ENCODE results near the gene DLG2.
"Not testable (repeated sequence)": the region's sequence is repeated elsewhere in the genome, so short reads cannot be mapped to it uniquely, and the experiment has no call there.

DLG2 gene

GRCh38 chr11:83438438-83438837 is 2188.7 kb downstream of the DLG2 start:
- CTCF ChIA-PET: no interaction called here
- no peaks in the 10 kb centered on the region for H3K36me3 ChIP-seq (ENCODE audit: control insufficient read depth in 4 of 4, insufficient read depth in 4 of 4, low read length in 3 of 4)
- H3K27me3 ChIP-seq (replicated peaks in 2 of 5; ENCODE audit: control insufficient read depth in 4 of 5, insufficient read depth in 5 of 5, low read length in 4 of 5): no peaks in the 10 kb centered on the region
- DNase-seq: no peak
- no peaks in the 10 kb centered on the region for H3K9me3 ChIP-seq (ENCODE audit: control extremely low read depth in 1 of 5, control insufficient read depth in 4 of 5, insufficient read depth in 2 of 5, low read depth in 1 of 5, low read length in 4 of 5)
- H3K4me3 ChIP-seq (ENCODE audit: control insufficient read depth in 1 of 7, extremely low read depth in 1 of 7, insufficient read depth in 4 of 7, low read depth in 2 of 7, low read length in 6 of 7): no peak overlapping the region
- POLR2A ChIA-PET: no interaction called here
- WGBS (ENCODE audit: insufficient coverage): 20% methylated on average over 1 of the region's 2 CpGs
- H3K4me1 ChIP-seq (ENCODE audit: control extremely low read depth in 1 of 4, control insufficient read depth in 4 of 4, insufficient read depth in 4 of 4, low read length in 3 of 4): no peaks in the 10 kb centered on the region
- H3K27ac ChIP-seq (ENCODE audit: insufficient read depth in 1 of 2, low read depth in 1 of 2, low read length in 2 of 2, poor library complexity in 1 of 2, severe bottlenecking in 2 of 2): no peak overlapping the region

GRCh38 chr11:83437939-83438338 is 2189.2 kb downstream of the DLG2 start:
- Histone ChIP-seq H3K9me3 (ENCODE audit: control extremely low read depth in 1 of 5, control insufficient read depth in 4 of 5, insufficient read depth in 2 of 5, low read depth in 1 of 5, low read length in 4 of 5) (no peaks in the 10 kb centered on the region), H3K36me3 (ENCODE audit: control insufficient read depth in 4 of 4, insufficient read depth in 4 of 4, low read length in 3 of 4) (no peaks in the 10 kb centered on the region), H3K27me3 (replicated peaks in 2 of 5; ENCODE audit: control insufficient read depth in 4 of 5, insufficient read depth in 5 of 5, low read length in 4 of 5) (no peaks in the 10 kb centered on the region), H3K27ac (ENCODE audit: insufficient read depth in 1 of 2, low read depth in 1 of 2, low read length in 2 of 2, poor library complexity in 1 of 2, severe bottlenecking in 2 of 2) (no peak overlapping the region), H3K4me1 (ENCODE audit: control extremely low read depth in 1 of 4, control insufficient read depth in 4 of 4, insufficient read depth in 4 of 4, low read length in 3 of 4) (no peaks in the 10 kb centered on the region), H3K4me3 (ENCODE audit: control insufficient read depth in 1 of 7, extremely low read depth in 1 of 7, insufficient read depth in 4 of 7, low read depth in 2 of 7, low read length in 6 of 7) (no peak overlapping the region)
- POLR2A ChIA-PET: no interaction called here
- CTCF ChIA-PET: no interaction called here
- 100% methylated on average over 4 of the region's 4 CpGs for WGBS (ENCODE audit: insufficient coverage)
- DNase-seq: no peak

GRCh38 chr11:83436855-83437254 is 2190.3 kb downstream of the DLG2 start:
- 94% methylated on average over 3 of the region's 3 CpGs for WGBS (ENCODE audit: insufficient coverage)
- Histone ChIP-seq H3K27me3 (replicated peaks in 2 of 5; ENCODE audit: control insufficient read depth in 4 of 5, insufficient read depth in 5 of 5, low read length in 4 of 5) (no peaks in the 10 kb centered on the region), H3K36me3 (ENCODE audit: control insufficient read depth in 4 of 4, insufficient read depth in 4 of 4, low read length in 3 of 4) (no peaks in the 10 kb centered on the region), H3K4me1 (ENCODE audit: control extremely low read depth in 1 of 4, control insufficient read depth in 4 of 4, insufficient read depth in 4 of 4, low read length in 3 of 4) (no peaks in the 10 kb centered on the region), H3K27ac (ENCODE audit: insufficient read depth in 1 of 2, low read depth in 1 of 2, low read length in 2 of 2, poor library complexity in 1 of 2, severe bottlenecking in 2 of 2) (no peak overlapping the region), H3K9me3 (ENCODE audit: control extremely low read depth in 1 of 5, control insufficient read depth in 4 of 5, insufficient read depth in 2 of 5, low read depth in 1 of 5, low read length in 4 of 5) (no peaks in the 10 kb centered on the region), H3K4me3 (ENCODE audit: control insufficient read depth in 1 of 7, extremely low read depth in 1 of 7, insufficient read depth in 4 of 7, low read depth in 2 of 7, low read length in 6 of 7) (no peak overlapping the region)
- ChIA-PET CTCF (no interaction called here), POLR2A (no interaction called here)
- DNase-seq: no peak

DNA sequence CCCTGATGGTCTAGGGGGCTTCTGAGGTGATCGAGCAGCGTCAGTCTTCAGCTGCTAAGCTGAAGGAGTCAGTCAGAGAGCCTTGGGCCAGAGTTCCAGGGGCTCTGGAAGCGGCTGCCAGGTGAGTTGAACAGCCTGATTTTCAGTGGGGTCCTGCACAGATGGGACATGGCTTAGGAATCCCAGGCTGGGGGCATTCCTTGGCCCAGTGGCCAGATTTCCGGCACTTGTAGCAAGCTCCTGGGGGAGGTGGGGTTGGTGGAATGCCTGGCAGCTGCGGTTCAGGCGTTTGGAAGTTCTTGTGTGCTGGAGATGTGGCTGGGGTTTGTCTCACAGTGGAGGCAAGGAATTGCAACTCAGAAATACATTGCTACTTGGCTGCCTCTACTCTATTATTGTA is 2192.3 kb downstream of the DLG2 start:
- H3K36me3 ChIP-seq (ENCODE audit: control insufficient read depth in 4 of 4, insufficient read depth in 4 of 4, low read length in 3 of 4); CTCF ChIA-PET; H3K9me3 ChIP-seq (ENCODE audit: control extremely low read depth in 1 of 5, control insufficient read depth in 4 of 5, insufficient read depth in 2 of 5, low read depth in 1 of 5, low read length in 4 of 5); POLR2A ChIA-PET; H3K27ac ChIP-seq (ENCODE audit: insufficient read depth in 1 of 2, low read depth in 1 of 2, low read length in 2 of 2, poor library complexity in 1 of 2, severe bottlenecking in 2 of 2); H3K4me1 ChIP-seq (ENCODE audit: control extremely low read depth in 1 of 4, control insufficient read depth in 4 of 4, insufficient read depth in 4 of 4, low read length in 3 of 4); H3K4me3 ChIP-seq (ENCODE audit: control insufficient read depth in 1 of 7, extremely low read depth in 1 of 7, insufficient read depth in 4 of 7, low read depth in 2 of 7, low read length in 6 of 7); DNase-seq; H3K27me3 ChIP-seq (replicated peaks in 2 of 5; ENCODE audit: control insufficient read depth in 4 of 5, insufficient read depth in 5 of 5, low read length in 4 of 5): not testable (repeated sequence)
- WGBS (ENCODE audit: insufficient coverage): 97% methylated on average over 3 of the region's 6 CpGs

GRCh38 chr11:83427943-83428342 is 2199.2 kb downstream of the DLG2 start:
- H3K4me1 ChIP-seq (ENCODE audit: control extremely low read depth in 1 of 4, control insufficient read depth in 4 of 4, insufficient read depth in 4 of 4, low read length in 3 of 4): no peaks in the 10 kb centered on the region
- no peaks in the 10 kb centered on the region for H3K36me3 ChIP-seq (ENCODE audit: control insufficient read depth in 4 of 4, insufficient read depth in 4 of 4, low read length in 3 of 4)
- POLR2A ChIA-PET: no interaction called here
- no peaks in the 10 kb centered on the region for H3K9me3 ChIP-seq (ENCODE audit: control extremely low read depth in 1 of 5, control insufficient read depth in 4 of 5, insufficient read depth in 2 of 5, low read depth in 1 of 5, low read length in 4 of 5)
- H3K27me3 ChIP-seq (replicated peaks in 2 of 5; ENCODE audit: control insufficient read depth in 4 of 5, insufficient read depth in 5 of 5, low read length in 4 of 5): no peaks in the 10 kb centered on the region
- WGBS (ENCODE audit: insufficient coverage): no CpG with 5 or more reads among the region's 2 CpGs
- no peak overlapping the region for H3K27ac ChIP-seq (ENCODE audit: insufficient read depth in 1 of 2, low read depth in 1 of 2, low read length in 2 of 2, poor library complexity in 1 of 2, severe bottlenecking in 2 of 2)
- CTCF ChIA-PET: no interaction called here
- DNase-seq: no peak
- no peak overlapping the region for H3K4me3 ChIP-seq (ENCODE audit: control insufficient read depth in 1 of 7, extremely low read depth in 1 of 7, insufficient read depth in 4 of 7, low read depth in 2 of 7, low read length in 6 of 7)

DNA sequence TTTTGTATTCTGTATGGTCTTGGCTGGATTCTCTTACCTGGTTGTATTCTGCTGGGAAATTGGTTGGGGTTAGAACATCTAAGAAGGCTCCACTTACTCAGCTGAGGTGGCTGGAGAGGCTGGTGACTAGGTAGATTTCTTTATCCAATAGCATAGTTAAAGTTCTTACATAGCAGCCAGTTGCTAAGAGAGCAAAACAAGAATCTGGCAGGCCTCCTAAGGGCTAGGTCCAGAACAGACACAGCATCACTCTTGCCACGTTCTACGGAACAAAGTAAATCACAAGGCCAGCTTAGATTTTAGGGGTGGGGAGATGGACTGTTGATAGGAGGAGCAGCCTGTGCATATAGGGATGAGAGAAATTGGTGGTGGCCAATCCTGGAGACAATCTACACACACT is 2199.6 kb downstream of the DLG2 start:
- no peaks in the 10 kb centered on the region for H3K27me3 ChIP-seq (replicated peaks in 2 of 5; ENCODE audit: control insufficient read depth in 4 of 5, insufficient read depth in 5 of 5, low read length in 4 of 5)
- 88% methylated on average over 2 of the region's 2 CpGs for WGBS (ENCODE audit: insufficient coverage)
- H3K36me3 ChIP-seq (ENCODE audit: control insufficient read depth in 4 of 4, insufficient read depth in 4 of 4, low read length in 3 of 4): no peaks in the 10 kb centered on the region
- ChIA-PET POLR2A (no interaction called here), CTCF (no interaction called here)
- no peak overlapping the region for H3K4me3 ChIP-seq (ENCODE audit: control insufficient read depth in 1 of 7, extremely low read depth in 1 of 7, insufficient read depth in 4 of 7, low read depth in 2 of 7, low read length in 6 of 7)
- H3K27ac ChIP-seq (ENCODE audit: insufficient read depth in 1 of 2, low read depth in 1 of 2, low read length in 2 of 2, poor library complexity in 1 of 2, severe bottlenecking in 2 of 2): no peak overlapping the region
- H3K9me3 ChIP-seq (ENCODE audit: control extremely low read depth in 1 of 5, control insufficient read depth in 4 of 5, insufficient read depth in 2 of 5, low read depth in 1 of 5, low read length in 4 of 5): no peaks in the 10 kb centered on the region
- no peaks in the 10 kb centered on the region for H3K4me1 ChIP-seq (ENCODE audit: control extremely low read depth in 1 of 4, control insufficient read depth in 4 of 4, insufficient read depth in 4 of 4, low read length in 3 of 4)
- no peak for DNase-seq

DNA sequence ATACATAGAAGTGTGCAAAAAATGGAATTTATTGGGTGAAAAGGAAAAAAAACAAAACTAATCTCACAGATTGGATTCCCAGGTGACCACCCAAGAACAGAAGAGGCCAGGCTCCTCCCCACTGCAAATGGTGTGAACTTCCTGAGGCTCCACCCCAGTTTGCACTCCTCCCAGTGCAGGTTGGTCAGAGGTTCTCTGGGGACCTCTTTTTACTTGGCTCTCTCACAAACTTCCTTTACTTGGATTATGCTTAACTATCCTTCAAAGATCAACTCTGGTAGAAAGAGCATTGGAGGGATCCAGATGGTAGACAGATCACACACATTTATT is 2202.0 kb downstream of the DLG2 start:
- ChIA-PET POLR2A (no interaction called here), CTCF (no interaction called here)
- H3K4me3 ChIP-seq (ENCODE audit: control insufficient read depth in 1 of 7, extremely low read depth in 1 of 7, insufficient read depth in 4 of 7, low read depth in 2 of 7, low read length in 6 of 7): no peak overlapping the region
- H3K36me3 ChIP-seq (ENCODE audit: control insufficient read depth in 4 of 4, insufficient read depth in 4 of 4, low read length in 3 of 4): no peaks in the 10 kb centered on the region
- H3K27me3 ChIP-seq (replicated peaks in 2 of 5; ENCODE audit: control insufficient read depth in 4 of 5, insufficient read depth in 5 of 5, low read length in 4 of 5): no peaks in the 10 kb centered on the region
- H3K27ac ChIP-seq (ENCODE audit: insufficient read depth in 1 of 2, low read depth in 1 of 2, low read length in 2 of 2, poor library complexity in 1 of 2, severe bottlenecking in 2 of 2): no peak overlapping the region
- no peaks in the 10 kb centered on the region for H3K9me3 ChIP-seq (ENCODE audit: control extremely low read depth in 1 of 5, control insufficient read depth in 4 of 5, insufficient read depth in 2 of 5, low read depth in 1 of 5, low read length in 4 of 5)
- no peak for DNase-seq
- no peaks in the 10 kb centered on the region for H3K4me1 ChIP-seq (ENCODE audit: control extremely low read depth in 1 of 4, control insufficient read depth in 4 of 4, insufficient read depth in 4 of 4, low read length in 3 of 4)

Data from common myeloid progenitor, CD34-positive (primary cell).